HFF-Myc (cell line): ENCODE measurements around the gene ZNG1F.
"Not testable (repeated sequence)": the region's sequence is repeated elsewhere in the genome, so short reads cannot be mapped to it uniquely, and the experiment has no call there.

Experiments
- DNase-seq: peaks from one replicate; pipeline ENCODE4 v3.0.0-alpha.2; 2011; ENCODE audit warnings: low read depth; ENCODE audit errors: extremely low read depth
- H3K4me3 ChIP-seq: replicated peaks from 2 replicates; pipeline ENCODE4 v1.5.1; 2011; ENCODE audit warnings: low read depth, mild to moderate bottlenecking, control low read depth, low read length

The ZNG1F gene

GRCh38 chr9:41125936-41126335 lies 63.2 kb downstream of the ZNG1F start:
- DNase-seq, H3K4me3 ChIP-seq: not testable (repeated sequence)

DNA sequence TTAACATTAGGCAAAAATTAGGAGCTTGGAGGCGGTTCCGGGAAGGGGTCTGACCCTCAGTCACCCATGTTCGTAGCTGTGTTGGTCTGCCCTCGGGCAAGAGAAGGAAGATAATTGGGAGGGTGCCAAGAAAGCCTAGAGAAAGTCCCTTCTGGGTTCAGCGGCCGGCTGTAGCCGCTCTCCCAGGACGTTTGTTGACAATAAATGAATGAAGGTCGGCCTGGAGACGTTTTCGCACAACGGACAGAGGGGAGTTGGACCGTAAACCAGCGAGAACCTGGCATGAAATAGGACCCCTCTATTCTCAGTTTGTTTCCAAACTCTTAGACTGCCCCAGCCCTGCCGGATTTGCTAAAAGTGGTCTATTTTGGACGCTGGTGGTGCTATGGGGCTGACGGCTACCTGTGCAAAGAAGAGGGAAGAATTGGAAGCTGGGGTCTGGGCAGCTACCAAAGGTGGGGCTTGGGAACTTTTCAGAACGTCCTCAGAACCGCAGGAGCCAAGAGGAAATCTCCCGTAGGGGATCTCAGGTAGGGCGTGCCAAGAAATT lies 63.9 kb downstream of the ZNG1F start:
- not testable (repeated sequence) for H3K4me3 ChIP-seq, DNase-seq

GRCh38 chr9:41124250-41125108 lies 64.6 kb downstream of the ZNG1F start:
- not testable (repeated sequence) for H3K4me3 ChIP-seq, DNase-seq

DNA sequence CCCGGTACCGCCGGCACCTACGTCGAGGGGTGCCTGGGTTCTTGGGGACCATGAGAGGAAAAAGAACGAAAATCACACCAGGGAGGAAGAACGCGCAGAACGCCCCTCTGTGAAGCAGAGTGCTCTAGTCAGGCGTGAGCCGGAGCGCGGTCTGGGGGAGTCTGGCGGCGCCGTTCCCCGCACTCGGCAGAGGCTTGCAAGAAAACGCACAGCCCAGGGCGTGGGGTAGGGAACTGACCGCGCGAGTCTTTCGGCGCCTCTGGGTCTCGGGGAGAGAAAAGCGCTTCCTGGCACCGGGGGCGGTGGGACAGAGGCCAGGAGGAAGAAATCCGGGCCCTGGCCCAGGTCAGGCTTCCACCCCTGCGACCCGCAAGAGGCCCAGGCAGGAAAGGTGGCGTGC lies 65.3 kb downstream of the ZNG1F start:
- DNase-seq, H3K4me3 ChIP-seq: not testable (repeated sequence)

DNA sequence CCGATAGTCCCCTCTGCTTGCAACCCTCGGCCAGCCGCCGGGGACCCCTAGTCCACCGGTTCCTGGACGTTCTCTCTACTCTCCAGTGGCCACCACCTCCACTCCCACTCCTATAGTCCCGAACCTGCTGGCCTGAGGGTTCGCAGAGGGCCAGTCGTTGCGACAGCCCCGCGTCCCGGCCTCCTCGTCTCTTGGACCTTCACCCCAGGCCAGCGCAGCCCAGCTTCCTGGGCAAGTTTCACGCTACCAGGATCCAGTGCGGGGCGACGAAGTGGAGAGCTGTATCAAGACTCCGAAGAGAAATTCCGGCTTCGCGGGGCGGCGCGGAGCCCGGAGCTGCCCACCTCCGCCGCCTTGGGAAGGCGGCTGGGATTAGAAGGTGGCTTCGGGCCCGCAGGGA lies 65.7 kb downstream of the ZNG1F start:
- DNase-seq, H3K4me3 ChIP-seq: not testable (repeated sequence)

DNA sequence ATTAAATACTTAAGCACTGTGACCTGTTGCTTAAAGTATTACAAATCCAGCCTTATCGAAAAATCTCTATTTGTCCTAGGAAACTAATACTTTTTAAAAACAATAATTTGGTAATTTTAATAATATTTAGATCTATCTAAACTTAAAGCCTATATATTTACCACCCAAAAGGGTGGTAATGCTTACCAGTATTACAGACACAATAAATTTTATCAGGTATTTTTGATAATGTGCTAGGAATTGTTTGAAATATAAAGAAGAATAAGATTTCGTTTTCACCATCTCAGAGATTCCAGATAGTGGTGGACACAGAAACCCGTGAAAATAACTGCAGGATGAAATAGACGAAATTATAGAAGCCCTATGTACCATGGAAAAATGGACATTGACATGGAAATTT lies 68.4 kb downstream of the ZNG1F start:
- DNase-seq, H3K4me3 ChIP-seq: not testable (repeated sequence)

DNA sequence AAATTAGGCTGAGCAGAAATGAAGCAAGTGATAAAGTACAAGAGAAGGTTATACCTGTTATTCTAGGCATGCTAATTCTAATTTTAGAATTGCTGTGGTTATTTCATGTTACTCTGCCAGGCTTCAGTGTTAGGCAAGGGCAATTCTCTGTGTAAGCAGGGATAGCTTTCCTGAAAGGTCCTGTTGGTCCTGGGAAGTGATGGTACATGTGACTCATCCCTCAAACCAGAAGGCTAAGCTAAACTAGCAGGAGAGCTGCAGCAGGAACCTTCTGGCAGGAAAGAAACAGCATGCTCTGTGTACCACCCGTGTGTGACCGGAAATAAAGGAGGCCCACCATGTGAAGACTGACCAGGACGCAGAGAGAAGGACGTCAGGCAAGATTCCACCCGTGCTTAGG lies 69.4 kb downstream of the ZNG1F start:
- H3K4me3 ChIP-seq, DNase-seq: not testable (repeated sequence)

DNA sequence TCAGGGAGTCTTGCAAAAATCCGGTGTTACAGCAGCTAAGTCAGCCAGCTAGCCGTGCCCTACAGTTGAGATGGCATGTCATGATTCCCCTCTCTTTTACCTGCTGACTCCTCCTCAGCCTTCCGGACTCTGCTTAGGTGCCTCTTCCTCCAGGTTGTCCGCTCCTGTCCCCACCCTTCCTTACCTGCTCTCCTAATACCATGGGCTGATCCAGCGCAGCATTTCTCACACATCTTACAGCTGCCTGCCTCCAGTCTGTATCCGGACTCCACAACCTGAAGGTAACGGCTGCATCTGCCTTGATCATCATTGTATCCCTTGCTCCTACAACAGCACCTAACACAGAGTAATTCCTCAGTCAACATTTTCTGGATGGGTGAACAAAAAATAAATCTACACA lies 69.8 kb downstream of the ZNG1F start:
- not testable (repeated sequence) for H3K4me3 ChIP-seq, DNase-seq

GRCh38 chr9:41113348-41113747 lies 75.8 kb downstream of the ZNG1F start:
- not testable (repeated sequence) for DNase-seq, H3K4me3 ChIP-seq

GRCh38 chr9:41111414-41111813 lies 77.7 kb downstream of the ZNG1F start:
- H3K4me3 ChIP-seq, DNase-seq: not testable (repeated sequence)

DNA sequence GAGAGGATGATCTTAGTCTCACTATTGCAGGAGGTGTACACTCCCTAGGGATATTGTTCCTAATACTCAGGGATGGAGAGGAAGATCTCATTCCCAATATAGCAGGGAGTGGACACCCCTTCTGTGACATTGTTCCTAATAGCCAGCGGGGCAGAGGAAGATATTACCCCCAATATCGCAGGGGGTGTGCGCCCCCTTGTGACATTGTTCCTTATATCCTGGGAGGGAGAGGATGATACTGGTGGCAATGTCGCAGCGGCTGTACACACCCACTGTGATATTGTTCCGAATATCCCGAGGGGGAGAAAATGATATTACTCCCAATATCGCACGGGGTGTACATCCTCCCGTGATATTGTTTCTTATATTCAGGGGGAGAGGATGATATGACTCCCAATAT lies 78.2 kb downstream of the ZNG1F start:
- not testable (repeated sequence) for DNase-seq, H3K4me3 ChIP-seq

DNA sequence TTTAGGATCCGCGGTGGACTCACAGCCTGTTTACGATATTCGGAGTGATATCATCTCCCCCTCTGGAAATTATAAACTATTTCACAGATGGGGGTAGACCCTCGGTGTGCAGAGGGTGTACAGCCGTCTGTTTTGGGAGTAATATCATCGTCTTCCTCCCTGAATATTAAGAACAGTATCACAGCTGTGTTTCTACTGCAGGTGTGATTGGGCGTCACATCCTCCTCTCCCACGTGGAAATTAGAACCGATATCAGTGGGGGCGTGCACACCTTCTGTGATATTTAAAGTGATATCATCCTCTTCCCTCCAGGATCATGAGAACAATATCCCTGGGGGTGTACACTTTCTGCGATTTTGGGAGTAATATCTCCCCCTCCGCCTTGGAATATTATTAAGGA lies 79.9 kb downstream of the ZNG1F start:
- not testable (repeated sequence) for DNase-seq, H3K4me3 ChIP-seq

- DNase-seq, H3K4me3 ChIP-seq: not testable (repeated sequence)
These were observed 80.3 kb downstream of the ZNG1F start for GRCh38 chr9:41108816-41109215.

DNA sequence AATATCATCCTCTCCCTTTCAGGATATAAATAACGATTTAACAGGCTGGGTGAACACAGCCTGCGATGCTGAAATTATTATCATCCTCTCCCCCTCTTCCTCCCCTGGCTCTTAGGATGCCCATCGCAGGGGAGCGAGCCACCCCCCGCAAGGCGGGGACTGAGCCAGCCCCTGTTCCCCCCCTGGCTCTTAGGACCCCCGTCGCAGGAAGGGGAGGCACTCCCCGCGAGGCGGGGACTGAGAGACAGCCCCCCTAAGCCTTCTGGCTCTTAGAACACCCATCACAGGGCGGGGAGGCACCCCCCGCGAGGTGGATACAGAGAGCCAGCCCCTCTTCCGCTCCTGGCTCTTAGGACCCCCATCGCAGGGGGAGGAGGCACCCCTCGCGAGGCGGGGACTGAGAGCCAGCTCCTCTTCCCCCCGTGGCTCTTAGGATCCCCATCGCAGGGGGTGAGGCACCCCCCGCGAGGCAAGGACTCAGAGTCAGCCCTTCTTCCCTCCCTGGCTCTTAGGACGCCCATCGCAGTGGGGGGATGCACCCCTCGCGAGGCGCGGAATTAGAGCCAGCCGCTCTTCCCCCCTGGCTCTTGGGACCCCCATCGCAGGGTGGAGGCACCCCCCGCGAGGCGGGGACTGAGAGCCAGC lies 82.5 kb downstream of the ZNG1F start:
- not testable (repeated sequence) for DNase-seq, H3K4me3 ChIP-seq

DNA sequence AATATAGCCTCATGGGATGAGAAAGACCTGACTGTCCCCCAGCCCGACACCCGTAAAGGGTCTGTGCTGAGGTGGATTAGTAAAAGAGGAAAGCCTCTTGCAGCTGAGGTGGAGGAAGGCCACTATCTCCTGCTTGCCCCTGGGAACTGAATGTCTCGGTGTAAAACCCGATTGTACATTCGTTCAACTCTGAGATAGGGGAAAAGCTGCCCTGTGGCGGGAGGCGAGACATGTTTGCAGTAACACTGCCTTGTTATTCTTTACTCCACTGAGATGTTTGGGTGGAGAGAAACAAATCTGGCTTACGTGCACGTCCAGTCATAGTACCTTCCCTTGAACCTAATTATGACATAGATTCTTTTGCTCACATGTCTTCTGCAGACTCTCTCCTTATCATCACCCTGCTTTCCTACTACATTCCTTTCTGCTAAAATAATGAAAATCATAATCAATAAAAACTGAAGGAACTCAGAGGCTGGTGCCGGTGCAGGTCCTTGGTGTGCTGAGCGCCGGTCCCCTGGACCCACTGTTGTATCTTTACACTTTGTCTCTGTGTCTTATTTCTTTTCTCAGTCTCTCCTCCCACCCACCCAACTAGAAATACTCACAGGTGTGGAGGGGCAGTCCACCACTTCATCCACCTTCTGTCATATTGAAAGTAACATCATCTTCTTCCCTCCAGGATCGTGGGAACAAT lies 83.4 kb downstream of the ZNG1F start:
- not testable (repeated sequence) for H3K4me3 ChIP-seq, DNase-seq

GRCh38 chr9:41104542-41104941 lies 84.6 kb downstream of the ZNG1F start:
- not testable (repeated sequence) for H3K4me3 ChIP-seq, DNase-seq

DNA sequence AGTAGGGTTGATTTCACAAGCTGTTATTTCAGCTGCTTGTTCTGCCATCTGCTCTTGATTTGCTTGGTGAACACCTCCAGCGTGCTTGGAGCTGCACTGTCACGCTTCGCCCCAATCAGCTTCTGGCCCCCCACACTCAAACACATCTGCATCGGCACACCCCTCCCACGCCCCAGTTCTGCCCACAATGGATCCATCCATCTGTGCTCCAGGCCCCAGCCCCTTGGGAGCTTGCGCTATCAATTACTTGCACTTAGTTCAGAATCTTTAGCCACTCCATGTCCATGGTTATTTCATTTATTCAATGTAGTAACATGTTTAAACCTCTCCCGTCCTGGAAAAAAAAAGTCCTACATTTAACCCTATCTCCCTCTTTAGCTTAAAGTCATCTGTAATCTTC lies 88.6 kb downstream of the ZNG1F start:
- not testable (repeated sequence) for DNase-seq, H3K4me3 ChIP-seq

DNA sequence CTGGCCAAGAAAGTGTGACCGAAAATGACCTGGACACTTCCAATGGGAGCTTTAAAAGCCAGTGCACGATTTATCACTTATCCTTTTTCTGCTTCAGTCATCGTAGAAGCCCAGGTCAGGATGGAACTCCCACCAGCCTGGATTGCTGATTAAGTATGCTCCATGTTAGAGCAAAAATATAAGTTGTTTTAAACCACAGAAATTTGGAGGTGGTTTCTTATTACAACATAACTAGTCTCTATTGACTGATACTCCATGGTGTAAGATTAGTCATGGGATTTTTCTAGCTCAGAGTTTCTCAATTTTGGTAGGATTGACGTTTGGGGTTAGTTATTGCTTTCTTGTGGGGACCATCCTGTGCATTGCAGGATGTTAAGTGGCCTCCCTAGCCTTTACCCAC lies 90.4 kb downstream of the ZNG1F start:
- H3K4me3 ChIP-seq, DNase-seq: not testable (repeated sequence)

DNA sequence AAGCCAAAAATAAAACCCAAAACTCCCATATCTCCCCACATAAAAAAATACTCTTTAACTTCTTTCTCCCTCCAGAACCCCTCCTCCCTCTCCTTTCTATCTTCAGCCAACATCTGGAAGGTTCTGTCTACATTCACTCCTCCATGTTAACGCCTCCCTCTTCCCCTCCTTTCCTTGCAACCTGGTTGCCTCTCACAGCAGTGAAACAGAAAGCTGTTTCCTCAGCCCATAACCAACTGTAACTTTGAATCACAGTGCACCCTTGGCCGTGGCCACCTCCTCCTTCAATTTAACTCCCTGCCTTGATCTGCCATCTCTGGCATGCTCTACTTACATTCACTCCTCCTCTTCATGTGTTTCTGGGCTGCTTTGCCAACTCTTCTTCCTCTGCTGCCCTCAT lies 94.1 kb downstream of the ZNG1F start:
- not testable (repeated sequence) for H3K4me3 ChIP-seq, DNase-seq
